ENCODE results near the gene PRKACG.

DNA sequence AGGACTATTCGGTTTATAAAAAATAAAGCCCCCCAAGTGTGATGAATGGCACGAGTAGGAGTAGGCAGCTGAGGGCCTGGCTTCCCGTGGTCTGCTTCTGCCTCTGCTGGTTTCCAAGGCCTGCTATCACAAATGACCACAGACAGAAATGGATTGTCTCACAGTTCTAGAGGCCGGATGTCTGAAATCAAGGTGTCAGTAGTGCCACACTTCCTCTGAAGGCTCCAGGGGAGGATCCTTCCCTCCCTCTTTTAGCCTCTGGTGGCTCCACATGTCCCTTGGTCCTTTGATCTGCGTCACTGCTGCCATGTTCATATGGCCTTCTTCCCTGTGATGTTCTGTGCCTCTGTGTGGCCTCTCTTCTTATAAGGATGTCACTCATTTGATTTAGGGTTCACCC, 15.1 kb downstream of the PRKACG start:
- no peak for TF ChIP-seq POLR2AphosphoS5 (IDR thresholded peaks at IDR 0.05)
- TF ChIP-seq, protein P1, sequence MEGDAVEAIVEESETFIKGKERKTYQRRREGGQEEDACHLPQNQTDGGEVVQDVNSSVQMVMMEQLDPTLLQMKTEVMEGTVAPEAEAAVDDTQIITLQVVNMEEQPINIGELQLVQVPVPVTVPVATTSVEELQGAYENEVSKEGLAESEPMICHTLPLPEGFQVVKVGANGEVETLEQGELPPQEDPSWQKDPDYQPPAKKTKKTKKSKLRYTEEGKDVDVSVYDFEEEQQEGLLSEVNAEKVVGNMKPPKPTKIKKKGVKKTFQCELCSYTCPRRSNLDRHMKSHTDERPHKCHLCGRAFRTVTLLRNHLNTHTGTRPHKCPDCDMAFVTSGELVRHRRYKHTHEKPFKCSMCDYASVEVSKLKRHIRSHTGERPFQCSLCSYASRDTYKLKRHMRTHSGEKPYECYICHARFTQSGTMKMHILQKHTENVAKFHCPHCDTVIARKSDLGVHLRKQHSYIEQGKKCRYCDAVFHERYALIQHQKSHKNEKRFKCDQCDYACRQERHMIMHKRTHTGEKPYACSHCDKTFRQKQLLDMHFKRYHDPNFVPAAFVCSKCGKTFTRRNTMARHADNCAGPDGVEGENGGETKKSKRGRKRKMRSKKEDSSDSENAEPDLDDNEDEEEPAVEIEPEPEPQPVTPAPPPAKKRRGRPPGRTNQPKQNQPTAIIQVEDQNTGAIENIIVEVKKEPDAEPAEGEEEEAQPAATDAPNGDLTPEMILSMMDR (IDR thresholded peaks at IDR 0.05; ENCODE audit: poor library complexity, severe bottlenecking) = no peak

All from neural cell (in vitro differentiated cells).